IMR-90 (cell line): ENCODE results near the gene NOL9. TPM values are rescaled to one million over a fixed set of nuclear protein-coding genes. Genes with fewer than 3 reads are reported as not detected.

ENCODE experiments used
- ATAC-seq: fragments of 200-7000 bp; cut with Tn5 transposase; 2 replicates; pipeline ENCODE4 v1.9.1; 2020; ENCODE audit warnings: low read depth, mild to moderate bottlenecking, moderate library complexity
- BruUV-seq: library from RNA; stranded (reverse); fragments of 400-500 nt; replicated peaks from 2 replicates; lab custom pipeline; 2021; lab: Mats Ljungman, UMichigan
- CTCF ChIA-PET: fragments of 300-600 bp; formaldehyde crosslinking; extraction: SDS; loops from one replicate; lab custom pipeline; 2021; ENCODE audit warnings: antibody characterized with exemption; lab: Yijun Ruan, JAX
- POLR2A ChIA-PET: fragments of 300-600 bp; sonication (Branson Sonifier 250); formaldehyde crosslinking; loops from one replicate; lab custom pipeline; 2022; ENCODE audit warnings: antibody characterized with exemption; ENCODE audit not compliant: unreplicated experiment; lab: Charles Lee
- DNase-seq: peaks from one replicate; pipeline ENCODE4 v3.0.0; 2013
- H2AFZ ChIP-seq: replicated peaks from 2 replicates; pipeline ENCODE3; 2013; ENCODE audit warnings: low read length, mild to moderate bottlenecking; ENCODE audit not compliant: poor library complexity
- H2AK5ac ChIP-seq: 2 replicates; pipeline ENCODE4 v1.6.1; 2013; ENCODE audit warnings: low read depth, low read length, inconsistent platforms
- H2AK9ac ChIP-seq: replicated peaks from 2 replicates; pipeline ENCODE3; 2013; ENCODE audit warnings: mild to moderate bottlenecking, low read depth, low read length, moderate library complexity; ENCODE audit not compliant: poor library complexity
- H2BK120ac ChIP-seq: 2 replicates; pipeline ENCODE4 v1.6.1; 2013; ENCODE audit warnings: low read depth, low read length, inconsistent platforms
- H2BK15ac ChIP-seq: 3 replicates; pipeline ENCODE4 v1.6.1; 2013; ENCODE audit warnings: low read depth, low read length, inconsistent platforms
- H2BK20ac ChIP-seq: 2 replicates; pipeline ENCODE4 v1.6.1; 2013; ENCODE audit warnings: low read depth, mild to moderate bottlenecking, inconsistent platforms, low read length, moderate library complexity
- H2BK5ac ChIP-seq: 2 replicates; pipeline ENCODE4 v1.6.1; 2013; ENCODE audit warnings: mild to moderate bottlenecking, low read depth, low read length, inconsistent platforms; ENCODE audit not compliant: poor library complexity, severe bottlenecking
- H3K14ac ChIP-seq: replicated peaks from 2 replicates; pipeline ENCODE4 v1.6.1; 2013; ENCODE audit warnings: low read depth, low read length, inconsistent platforms
- H3K18ac ChIP-seq: 2 replicates; pipeline ENCODE4 v1.6.1; 2013; ENCODE audit warnings: low read depth, low read length, control low read depth
- H3K23ac ChIP-seq: 2 replicates; pipeline ENCODE4 v1.6.1; 2013; ENCODE audit warnings: low read depth, low read length, inconsistent platforms
- H3K27ac ChIP-seq: 2 replicates; pipeline ENCODE4 v1.5.1; 2013; ENCODE audit warnings: mild to moderate bottlenecking, control low read depth, low read length; ENCODE audit not compliant: insufficient read depth
- H3K27me3 ChIP-seq: 2 replicates; pipeline ENCODE4 v1.6.1; 2013; ENCODE audit warnings: low read length; ENCODE audit not compliant: control insufficient read depth, insufficient read depth
- H3K36me3 ChIP-seq: 2 replicates; pipeline ENCODE4 v1.6.1; 2013; ENCODE audit warnings: low read length, mixed read lengths; ENCODE audit not compliant: control insufficient read depth, insufficient read depth
- H3K4ac ChIP-seq: 2 replicates; pipeline ENCODE4 v1.6.1; 2013; ENCODE audit warnings: low read depth, low read length, inconsistent platforms
- H3K4me1 ChIP-seq: 2 replicates; pipeline ENCODE4 v1.6.1; 2013; ENCODE audit warnings: low read length, mixed read lengths; ENCODE audit not compliant: control insufficient read depth, insufficient read depth
- H3K4me2 ChIP-seq: 2 replicates; pipeline ENCODE4 v1.6.1; 2013; ENCODE audit warnings: low read depth, mild to moderate bottlenecking, control low read depth, low read length, moderate library complexity
- H3K4me3 ChIP-seq: 2 replicates; pipeline ENCODE4 v1.5.1; 2013; ENCODE audit warnings: low read depth, mild to moderate bottlenecking, control low read depth, low read length, moderate library complexity; ENCODE audit not compliant: insufficient read depth
- H3K56ac ChIP-seq: 2 replicates; pipeline ENCODE4 v1.6.1; 2013; ENCODE audit warnings: low read length, inconsistent platforms; ENCODE audit not compliant: insufficient read depth; ENCODE audit errors: extremely low read depth
- H3K79me1 ChIP-seq, 2 experiments: 2 replicates each; pipeline ENCODE4 v1.6.1; 2013; ENCODE audit warnings: low read length in 2 of 2, inconsistent platforms in 1 of 2, low read depth in 1 of 2
- H3K9ac ChIP-seq: 2 replicates; pipeline ENCODE4 v1.6.1; 2013; ENCODE audit warnings: low read depth, low read length, control low read depth
- H3K9me1 ChIP-seq: 2 replicates; pipeline ENCODE4 v1.6.1; 2013; ENCODE audit warnings: low read length, inconsistent platforms; ENCODE audit not compliant: insufficient read depth
- H3K9me3 ChIP-seq: 2 replicates; pipeline ENCODE4 v1.6.1; 2013; ENCODE audit warnings: low read length; ENCODE audit not compliant: control insufficient read depth, insufficient read depth
- H4K20me1 ChIP-seq: 2 replicates; pipeline ENCODE4 v1.6.1; 2013; ENCODE audit warnings: low read length, inconsistent platforms; ENCODE audit not compliant: insufficient read depth
- H4K5ac ChIP-seq: 2 replicates; pipeline ENCODE4 v1.6.1; 2013; ENCODE audit warnings: mild to moderate bottlenecking, low read depth, low read length, control low read depth
- H4K8ac ChIP-seq, 2 experiments: 2 replicates each; pipeline ENCODE4 v1.6.1; 2013; ENCODE audit warnings: low read depth in 2 of 2, low read length in 2 of 2, control low read depth in 1 of 2, inconsistent platforms in 1 of 2
- H4K91ac ChIP-seq: 2 replicates; pipeline ENCODE4 v1.6.1; 2013; ENCODE audit warnings: low read depth, low read length, inconsistent platforms; ENCODE audit not compliant: insufficient read depth
- BHLHE40 ChIP-seq: fragments of 150-350 bp; IDR thresholded peaks from 2 replicates; pipeline ENCODE4 v1.6.1; 2016; ENCODE audit warnings: mild to moderate bottlenecking, low read depth, low read length
- CEBPB ChIP-seq: IDR thresholded peaks from 2 replicates; pipeline ENCODE4 v1.6.1; 2012; ENCODE audit warnings: low read depth, low read length, improper control_type of control experiment
- CHD1 ChIP-seq: IDR thresholded peaks from 2 replicates; pipeline ENCODE4 v1.6.1; 2012; ENCODE audit warnings: low read depth, low read length, improper control_type of control experiment
- FOS ChIP-seq: fragments of 150-350 bp; IDR thresholded peaks from 2 replicates; pipeline ENCODE4 v1.6.1; 2016; ENCODE audit warnings: low read depth, low read length
- MAFK ChIP-seq: IDR thresholded peaks from 2 replicates; pipeline ENCODE4 v1.6.1; 2012; ENCODE audit warnings: low read depth, low read length, improper control_type of control experiment
- MAZ ChIP-seq: IDR thresholded peaks from 2 replicates; pipeline ENCODE4 v1.6.1; 2012; ENCODE audit warnings: low read depth, mild to moderate bottlenecking, low read length, improper control_type of control experiment, moderate library complexity, borderline replicate concordance
- MXI1 ChIP-seq: IDR thresholded peaks from 2 replicates; pipeline ENCODE4 v1.6.1; 2012; ENCODE audit warnings: low read depth, mild to moderate bottlenecking, low read length, moderate library complexity, borderline replicate concordance
- NFE2L2 ChIP-seq: fragments of 150-350 bp; IDR thresholded peaks from 2 replicates; pipeline ENCODE4 v1.6.1; 2016; ENCODE audit warnings: low read depth, mild to moderate bottlenecking, low read length
- POLR2A ChIP-seq: IDR thresholded peaks from 2 replicates; pipeline ENCODE4 v1.6.1; 2012; ENCODE audit warnings: mild to moderate bottlenecking, low read depth, low read length
- RAD21 ChIP-seq: IDR thresholded peaks from 2 replicates; pipeline ENCODE4 v1.6.1; 2012; ENCODE audit warnings: low read length, improper control_type of control experiment
- RCOR1 ChIP-seq: IDR thresholded peaks from 2 replicates; pipeline ENCODE4 v1.6.1; 2012; ENCODE audit warnings: mild to moderate bottlenecking, low read length, improper control_type of control experiment; ENCODE audit not compliant: insufficient replicate concordance
- RFX5 ChIP-seq: IDR thresholded peaks from 2 replicates; pipeline ENCODE4 v1.8.0; 2012; ENCODE audit warnings: low read depth, mild to moderate bottlenecking, low read length, moderate library complexity
- SMC3 ChIP-seq: fragments of 150-350 bp; IDR thresholded peaks from 2 replicates; pipeline ENCODE4 v1.6.1; 2016; ENCODE audit warnings: low read depth, mild to moderate bottlenecking, antibody characterized with exemption, low read length, moderate library complexity
- USF2 ChIP-seq: fragments of 150-350 bp; IDR thresholded peaks from 2 replicates; pipeline ENCODE4 v1.6.1; 2017; ENCODE audit warnings: mild to moderate bottlenecking, antibody characterized with exemption, low read length, low read depth
- WGBS, 2 experiments: methylation state at CpG; one replicate each; pipeline versions ENCODE4 v1.1.5 to v1.1.7; 2013; ENCODE audit warnings: missing lambda C conversion rate in 2 of 2; ENCODE audit not compliant: insufficient read length in 1 of 2; ENCODE audit errors: extremely low coverage in 2 of 2; 5-methylcytosine and 5-hydroxymethylcytosine counted together
- dilution Hi-C: fragments of 300-500 bp; cut with HindIII; formaldehyde crosslinking; loops from one replicate; pipeline ENCODE4 v1.14.3; 2018; ENCODE audit warnings: low sequenced_read_pairs; ENCODE audit not compliant: unreplicated experiment
- in situ Hi-C: fragments of 300-500 bp; cut with MboI; formaldehyde crosslinking; loops from 3 replicates; pipeline ENCODE4 v1.14.3; 2019; ENCODE audit warnings: low sequenced_read_pairs, inconsistent platforms, mixed read lengths
- intact Hi-C: fragments of 100-400 bp; cut with micrococcal nuclease; formaldehyde crosslinking; loops from 2 replicates; pipeline ENCODE4 v1.10.0; 2022
- polyA plus RNA-seq, 3 experiments: library from polyadenylated mRNA; depleted of rRNA; stranded (reverse); fragments of >200 nt; gene quantifications; 2 replicates each; pipeline ENCODE4 v1.2.3, GENCODE V29; 2012; ENCODE audit warnings: low replicate concordance in 1 of 3
- total RNA-seq: library from RNA; depleted of rRNA; stranded (reverse); fragments of >200 nt; gene quantifications from 2 replicates; pipeline ENCODE4 v1.2.3, GENCODE V29; 2012
- TF ChIP-seq, protein P1 (sequence below): conservative IDR thresholded peaks from 2 replicates; pipeline ENCODE4 v1.5.1; 2012; ENCODE audit warnings: mild to moderate bottlenecking, low read depth, low read length, improper control_type of control experiment
- TF ChIP-seq, protein P2 (sequence below): fragments of 150-350 bp; IDR thresholded peaks from 2 replicates; pipeline ENCODE4 v1.6.1; 2016; ENCODE audit warnings: low read depth, mild to moderate bottlenecking, low read length, moderate library complexity, borderline replicate concordance

The NOL9 gene
- total and polyA plus RNA-seq, 2 of the 4 experiments (the other 2 are of a cell fraction): 13.0 to 19.2 TPM

GRCh38 chr1:6471970-6472368, 82.3 kb downstream of the NOL9 start:
- no peak overlapping the region for H4K5ac ChIP-seq
- no peaks in the 10 kb centered on the region for H3K27me3 ChIP-seq
- in situ Hi-C loops (no loop called here), dilution Hi-C loops (no loop called here), intact Hi-C loops (no loop called here)
- ChIA-PET POLR2A (no interaction called here), CTCF (no interaction called here)
- no peaks in the 10 kb centered on the region for H3K9me1 ChIP-seq
- ATAC-seq (no peak), DNase-seq (no peak)
- no TSS peak for BruUV-seq
- H3K79me1 ChIP-seq: no peaks in the 10 kb centered on the region; a peak in 1 of 4 replicates
- no peak overlapping the region for H3K4me2 ChIP-seq
- H4K8ac ChIP-seq: no peak overlapping the region
- H2BK15ac ChIP-seq: no peak overlapping the region
- H2BK120ac ChIP-seq: no peak overlapping the region
- 100% methylated on average over 4 of the region's 7 CpGs; no CpG with 5 or more reads in 1 of the 2 experiments for WGBS, 2 experiments
- no peak overlapping the region for H2BK5ac ChIP-seq
- H2AK9ac ChIP-seq: peak overlapping the region; percentile 9
- peaks cover 7% of the 10 kb centered on the region for H4K20me1 ChIP-seq
- no peak overlapping the region for H2AK5ac ChIP-seq
- H3K18ac ChIP-seq: no peak overlapping the region
- H2AFZ ChIP-seq: no peak overlapping the region
- no peak overlapping the region for H4K91ac ChIP-seq
- H3K27ac ChIP-seq: no peak overlapping the region
- H3K4me1 ChIP-seq: no peaks in the 10 kb centered on the region
- H3K9ac ChIP-seq: no peak overlapping the region
- H2BK20ac ChIP-seq: no peak overlapping the region
- no peak overlapping the region for H3K4ac ChIP-seq
- H3K14ac ChIP-seq: no peak overlapping the region
- H3K9me3 ChIP-seq: no peaks in the 10 kb centered on the region
- no peak overlapping the region for H3K4me3 ChIP-seq
- H3K56ac ChIP-seq: no peak overlapping the region
- H3K23ac ChIP-seq: no peak overlapping the region
- peaks cover 47% of the 10 kb centered on the region for H3K36me3 ChIP-seq
- TF ChIP-seq MAZ: no peak
- TF ChIP-seq, protein P1, sequence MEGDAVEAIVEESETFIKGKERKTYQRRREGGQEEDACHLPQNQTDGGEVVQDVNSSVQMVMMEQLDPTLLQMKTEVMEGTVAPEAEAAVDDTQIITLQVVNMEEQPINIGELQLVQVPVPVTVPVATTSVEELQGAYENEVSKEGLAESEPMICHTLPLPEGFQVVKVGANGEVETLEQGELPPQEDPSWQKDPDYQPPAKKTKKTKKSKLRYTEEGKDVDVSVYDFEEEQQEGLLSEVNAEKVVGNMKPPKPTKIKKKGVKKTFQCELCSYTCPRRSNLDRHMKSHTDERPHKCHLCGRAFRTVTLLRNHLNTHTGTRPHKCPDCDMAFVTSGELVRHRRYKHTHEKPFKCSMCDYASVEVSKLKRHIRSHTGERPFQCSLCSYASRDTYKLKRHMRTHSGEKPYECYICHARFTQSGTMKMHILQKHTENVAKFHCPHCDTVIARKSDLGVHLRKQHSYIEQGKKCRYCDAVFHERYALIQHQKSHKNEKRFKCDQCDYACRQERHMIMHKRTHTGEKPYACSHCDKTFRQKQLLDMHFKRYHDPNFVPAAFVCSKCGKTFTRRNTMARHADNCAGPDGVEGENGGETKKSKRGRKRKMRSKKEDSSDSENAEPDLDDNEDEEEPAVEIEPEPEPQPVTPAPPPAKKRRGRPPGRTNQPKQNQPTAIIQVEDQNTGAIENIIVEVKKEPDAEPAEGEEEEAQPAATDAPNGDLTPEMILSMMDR: no peak
- TF ChIP-seq RAD21: no peak
- no peak for TF ChIP-seq FOS
- TF ChIP-seq RCOR1: no peak
- TF ChIP-seq MXI1: no peak
- no peak for TF ChIP-seq BHLHE40
- TF ChIP-seq USF2: no peak
- no peak for TF ChIP-seq CHD1
- TF ChIP-seq, protein P2, sequence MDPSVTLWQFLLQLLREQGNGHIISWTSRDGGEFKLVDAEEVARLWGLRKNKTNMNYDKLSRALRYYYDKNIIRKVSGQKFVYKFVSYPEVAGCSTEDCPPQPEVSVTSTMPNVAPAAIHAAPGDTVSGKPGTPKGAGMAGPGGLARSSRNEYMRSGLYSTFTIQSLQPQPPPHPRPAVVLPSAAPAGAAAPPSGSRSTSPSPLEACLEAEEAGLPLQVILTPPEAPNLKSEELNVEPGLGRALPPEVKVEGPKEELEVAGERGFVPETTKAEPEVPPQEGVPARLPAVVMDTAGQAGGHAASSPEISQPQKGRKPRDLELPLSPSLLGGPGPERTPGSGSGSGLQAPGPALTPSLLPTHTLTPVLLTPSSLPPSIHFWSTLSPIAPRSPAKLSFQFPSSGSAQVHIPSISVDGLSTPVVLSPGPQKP: no peak
- TF ChIP-seq MAFK: no peak
- TF ChIP-seq SMC3: no peak
- TF ChIP-seq POLR2A: no peak
- no peak for TF ChIP-seq NFE2L2
- TF ChIP-seq CEBPB: no peak
- no peak for TF ChIP-seq RFX5
